Liver (tissue), 3 donors: Measurements from ENCODE around the gene CAV1.

Experiments used
- CTCF ChIP-seq: fragments of 150-350 bp; IDR thresholded peaks from 2 replicates; pipeline ENCODE4 v1.5.1; 2017; ENCODE audit warnings: improper control_type of control experiment, low read depth, low read length; ENCODE audit not compliant: missing input control
- GABPA ChIP-seq, 2 donors: IDR thresholded peaks in 1 of 2; conservative IDR thresholded peaks in 1 of 2; 2 replicates each; pipeline ENCODE4 v1.6.1; 2016; ENCODE audit warnings: antibody characterized with exemption in 2 of 2, mild to moderate bottlenecking in 1 of 2, moderate library complexity in 1 of 2
- JUND ChIP-seq, 2 donors: IDR thresholded peaks; 2 replicates each; pipeline ENCODE4 v1.6.1; 2016; ENCODE audit warnings: antibody characterized with exemption in 2 of 2
- NR2F2 ChIP-seq: IDR thresholded peaks from 2 replicates; pipeline ENCODE4 v1.6.1; 2016; ENCODE audit warnings: antibody characterized with exemption
- RAD21 ChIP-seq, 2 donors: IDR thresholded peaks; 2 replicates each; pipeline ENCODE4 v1.6.1; 2016; ENCODE audit warnings: antibody characterized with exemption in 2 of 2, mild to moderate bottlenecking in 2 of 2
- TAF1 ChIP-seq: conservative IDR thresholded peaks from 2 replicates; pipeline ENCODE4 v1.6.1; 2016; ENCODE audit warnings: antibody characterized with exemption, mild to moderate bottlenecking
- YY1 ChIP-seq: IDR thresholded peaks from 2 replicates; pipeline ENCODE4 v1.6.1; 2016; ENCODE audit warnings: antibody characterized with exemption, mild to moderate bottlenecking
- TF ChIP-seq, protein P1 (sequence below): IDR thresholded peaks from 2 replicates; pipeline ENCODE4 v1.6.1; 2016; ENCODE audit warnings: antibody characterized with exemption
- TF ChIP-seq, protein P2 (sequence below): IDR thresholded peaks from 2 replicates; pipeline ENCODE4 v1.6.1; 2016; ENCODE audit warnings: antibody characterized with exemption
- donor health status: healthy.
- donor health status: healthy.

- TF ChIP-seq RAD21 (IDR thresholded peaks at IDR 0.05) (no peak), CTCF (no peak), TAF1 (no peak), NR2F2 (no peak), GABPA (IDR thresholded peaks at IDR 0.05 in 1 of 2, conservative IDR thresholded peaks at IDR 0.05 in 1 of 2) (no peak), JUND (IDR thresholded peaks at IDR 0.05) (no peak), YY1 (no peak)
- TF ChIP-seq, protein P1, sequence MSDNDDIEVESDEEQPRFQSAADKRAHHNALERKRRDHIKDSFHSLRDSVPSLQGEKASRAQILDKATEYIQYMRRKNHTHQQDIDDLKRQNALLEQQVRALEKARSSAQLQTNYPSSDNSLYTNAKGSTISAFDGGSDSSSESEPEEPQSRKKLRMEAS: no peak
- TF ChIP-seq, protein P2, sequence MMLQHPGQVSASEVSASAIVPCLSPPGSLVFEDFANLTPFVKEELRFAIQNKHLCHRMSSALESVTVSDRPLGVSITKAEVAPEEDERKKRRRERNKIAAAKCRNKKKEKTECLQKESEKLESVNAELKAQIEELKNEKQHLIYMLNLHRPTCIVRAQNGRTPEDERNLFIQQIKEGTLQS: no peak
Measured at GRCh38 chr7:116477625-116478024, 47.2 kb upstream of the CAV1 start.
